Spleen (tissue), 11 donors: ENCODE data around the gene TMEM116. TPM values are rescaled to one million over a fixed set of nuclear protein-coding genes. Genes with fewer than 3 reads are reported as not detected.

Experiments used
- DNase-seq: peaks from one replicate; pipeline ENCODE4 v3.0.0-alpha.2; 2020
- H3K27ac ChIP-seq, 8 donors: fragments of 200-600 bp; sonication (generic) in 7 of 8; 1 replicate in 4 of 8; 2 replicates in 4 of 8; pipeline versions ENCODE4 v1.5.0 to v1.8.0; 2016 to 2021; ENCODE audit warnings: inconsistent platforms in 4 of 8, mild to moderate bottlenecking in 4 of 8, moderate library complexity in 1 of 8
- H3K27me3 ChIP-seq, 7 donors: fragments of 200-600 bp; sonication (generic) in 6 of 7; replicated peaks in 1 of 7; 1 replicate in 4 of 7; 2 replicates in 3 of 7; pipeline versions ENCODE4 v1.5.0 to v1.8.0; 2016 to 2021; ENCODE audit warnings: inconsistent platforms in 3 of 7, mild to moderate bottlenecking in 1 of 7
- H3K36me3 ChIP-seq, 6 donors: fragments of 200-600 bp; sonication (generic) in 5 of 6; 1 replicate in 4 of 6; 2 replicates in 2 of 6; pipeline versions ENCODE4 v1.5.0 to v1.8.0; 2016 to 2021; ENCODE audit warnings: inconsistent platforms in 2 of 6
- H3K4me1 ChIP-seq, 6 donors: fragments of 200-600 bp; sonication (generic) in 5 of 6; 1 replicate in 3 of 6; 2 replicates in 3 of 6; pipeline versions ENCODE4 v1.5.0 to v1.8.0; 2016 to 2021; ENCODE audit warnings: inconsistent platforms in 3 of 6
- H3K4me3 ChIP-seq, 8 donors: fragments of 200-600 bp; sonication (generic) in 7 of 8; 1 replicate in 4 of 8; 2 replicates in 4 of 8; pipeline versions ENCODE4 v1.5.0 to v1.8.0; 2016 to 2021; ENCODE audit warnings: inconsistent platforms in 4 of 8, mild to moderate bottlenecking in 4 of 8, moderate library complexity in 2 of 8
- H3K9me3 ChIP-seq, 8 donors: fragments of 200-600 bp; sonication (generic) in 7 of 8; 1 replicate in 4 of 8; 2 replicates in 4 of 8; pipeline versions ENCODE4 v1.5.0 to v1.8.0; 2016 to 2021; ENCODE audit warnings: inconsistent platforms in 4 of 8
- POLR2A ChIP-seq, 3 donors: fragments of 450-650 bp; IDR thresholded peaks; one replicate each; pipeline ENCODE4 v1.5.1; 2017; ENCODE audit warnings: antibody characterized with exemption in 3 of 3, mild to moderate bottlenecking in 1 of 3
- POLR2AphosphoS5 ChIP-seq, 3 donors: sonication (generic); formaldehyde crosslinking; IDR thresholded peaks; one replicate each; pipeline ENCODE4 v1.5.1; 2017; ENCODE audit warnings: antibody characterized with exemption in 3 of 3
- WGBS, 5 donors: extraction: QIAGEN DNeasy Blood & Tissue Kit in 3 of 5; methylation state at CpG; one replicate each; pipeline versions ENCODE4 v1.1.5 to v1.1.7; 2013 to 2018; 5-methylcytosine and 5-hydroxymethylcytosine counted together
- intact Hi-C: fragments of 100-400 bp; cut with DNase I; formaldehyde crosslinking; loops from one replicate; pipeline ENCODE4 v1.15.0; 2023; ENCODE audit warnings: low total_unique reads
- polyA plus RNA-seq, 3 donors: library from polyadenylated mRNA; stranded (reverse); fragments of 200-250 nt; gene quantifications; one replicate each; pipeline ENCODE4 v1.2.1, GENCODE V29; 2013
- total RNA-seq, 7 donors: library from RNA; depleted of rRNA in 3 of 7; stranded (reverse); fragments of >200 nt in 3 of 7; fragmentation: NEBNext Ultra II Directional in 4 of 7; extraction: Animal tissue kit (Norgen Biotek cat#: 25700) in 4 of 7; gene quantifications; one replicate each; pipeline versions ENCODE4 v1.1.0 to v1.2.1, GENCODE V29; 2016 to 2021
- TF ChIP-seq, protein P1 (sequence below), 11 experiments: fragments of 200-600 bp in 7 of 11; fragments of 450-650 bp in 4 of 11; sonication (generic) in 4 of 11; IDR thresholded peaks in 8 of 11; conservative IDR thresholded peaks in 3 of 11; 1 replicate in 7 of 11; 2 replicates in 4 of 11; pipeline versions ENCODE4 v1.4.0 to v1.8.0; 2016 to 2021; ENCODE audit warnings: antibody characterized with exemption in 11 of 11, inconsistent platforms in 4 of 11, mild to moderate bottlenecking in 1 of 11
- donor health status: healthy with polysubstance abuse.
- donor health status: DM: no; HTN: no; CAD: no; lungs with moderate emphysema.
- donor health status: DM: no; HTN: no; CAD: no.
- donor health status: Bipolar disorder and iron deficiency.
- donor health status: healthy.
- donor health status: DM: no; HTN: no; CAD: no.
- donor health status: DM: yes; HTN: yes; CAD: no.

Gene TMEM116
- total and polyA plus RNA-seq, 10 donors, result 5.4 to 15.2 (median 10.6) TPM

DNA sequence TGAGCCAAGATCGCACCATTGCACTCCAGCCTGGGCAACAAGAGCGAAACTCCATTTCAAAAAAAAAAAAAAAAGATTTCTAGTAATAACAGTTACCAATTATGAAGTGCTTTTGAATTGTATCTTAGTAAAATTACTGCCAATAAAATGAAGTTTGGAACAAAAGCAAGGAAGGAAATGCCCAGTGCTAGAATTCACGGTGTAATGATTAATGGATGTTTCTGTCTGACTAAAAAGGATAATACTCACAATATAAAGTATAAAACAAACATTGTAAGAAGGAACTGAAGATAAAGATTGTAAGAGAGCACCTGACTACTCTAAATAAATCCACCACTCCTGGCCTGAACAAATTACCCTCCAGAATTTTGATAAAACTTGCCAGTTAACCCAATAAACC is 4.0 kb downstream of the TMEM116 start:
- TF ChIP-seq, protein P1, sequence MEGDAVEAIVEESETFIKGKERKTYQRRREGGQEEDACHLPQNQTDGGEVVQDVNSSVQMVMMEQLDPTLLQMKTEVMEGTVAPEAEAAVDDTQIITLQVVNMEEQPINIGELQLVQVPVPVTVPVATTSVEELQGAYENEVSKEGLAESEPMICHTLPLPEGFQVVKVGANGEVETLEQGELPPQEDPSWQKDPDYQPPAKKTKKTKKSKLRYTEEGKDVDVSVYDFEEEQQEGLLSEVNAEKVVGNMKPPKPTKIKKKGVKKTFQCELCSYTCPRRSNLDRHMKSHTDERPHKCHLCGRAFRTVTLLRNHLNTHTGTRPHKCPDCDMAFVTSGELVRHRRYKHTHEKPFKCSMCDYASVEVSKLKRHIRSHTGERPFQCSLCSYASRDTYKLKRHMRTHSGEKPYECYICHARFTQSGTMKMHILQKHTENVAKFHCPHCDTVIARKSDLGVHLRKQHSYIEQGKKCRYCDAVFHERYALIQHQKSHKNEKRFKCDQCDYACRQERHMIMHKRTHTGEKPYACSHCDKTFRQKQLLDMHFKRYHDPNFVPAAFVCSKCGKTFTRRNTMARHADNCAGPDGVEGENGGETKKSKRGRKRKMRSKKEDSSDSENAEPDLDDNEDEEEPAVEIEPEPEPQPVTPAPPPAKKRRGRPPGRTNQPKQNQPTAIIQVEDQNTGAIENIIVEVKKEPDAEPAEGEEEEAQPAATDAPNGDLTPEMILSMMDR (IDR thresholded peaks at IDR 0.05 in 8 of 11, conservative IDR thresholded peaks at IDR 0.05 in 3 of 11), result no peak

DNA sequence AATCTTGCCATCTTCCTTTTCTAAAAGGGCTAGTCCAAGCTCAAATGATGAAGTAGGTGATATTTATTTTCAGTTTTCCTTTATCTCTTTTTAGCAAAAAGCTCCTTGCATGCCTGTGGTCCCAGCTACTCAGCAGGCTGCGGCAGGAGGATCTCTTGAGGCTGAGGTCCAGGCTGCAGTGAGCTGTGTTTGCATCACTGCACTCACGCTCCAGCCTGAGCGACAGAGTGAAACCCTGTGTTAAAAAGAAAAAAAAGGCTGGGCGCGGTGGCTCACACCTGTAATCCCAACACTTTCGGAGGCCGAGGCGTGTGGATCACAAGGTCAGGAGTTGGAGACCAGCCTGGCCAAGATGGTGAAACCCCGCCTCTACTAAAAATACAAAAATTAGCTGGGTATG is 5.0 kb downstream of the TMEM116 start:
- no peak overlapping the region for H3K27ac ChIP-seq
- 81 to 86% (median 85%) methylated on average over 9 of the region's 9 CpGs for WGBS, 5 donors

More for the DNA sequence above, 4.0 kb downstream of the TMEM116 start:
- H3K9me3 ChIP-seq, result no peaks in the 10 kb centered on the region
- no peak for DNase-seq
- 68 to 81% (median 69%) methylated on average over 3 of the region's 3 CpGs for WGBS, 5 donors
- no peak overlapping the region for H3K4me3 ChIP-seq
- H3K36me3 ChIP-seq, result peaks cover 0 to 9% (median 0%) of the 10 kb centered on the region in 6 donors
- H3K27ac ChIP-seq, result no peak overlapping the region
- H3K4me1 ChIP-seq, result peaks cover 9 to 57% (median 20%) of the 10 kb centered on the region in 6 donors
- intact Hi-C loops, result no loop called here
- H3K27me3 ChIP-seq, result no peaks in the 10 kb centered on the region

DNA sequence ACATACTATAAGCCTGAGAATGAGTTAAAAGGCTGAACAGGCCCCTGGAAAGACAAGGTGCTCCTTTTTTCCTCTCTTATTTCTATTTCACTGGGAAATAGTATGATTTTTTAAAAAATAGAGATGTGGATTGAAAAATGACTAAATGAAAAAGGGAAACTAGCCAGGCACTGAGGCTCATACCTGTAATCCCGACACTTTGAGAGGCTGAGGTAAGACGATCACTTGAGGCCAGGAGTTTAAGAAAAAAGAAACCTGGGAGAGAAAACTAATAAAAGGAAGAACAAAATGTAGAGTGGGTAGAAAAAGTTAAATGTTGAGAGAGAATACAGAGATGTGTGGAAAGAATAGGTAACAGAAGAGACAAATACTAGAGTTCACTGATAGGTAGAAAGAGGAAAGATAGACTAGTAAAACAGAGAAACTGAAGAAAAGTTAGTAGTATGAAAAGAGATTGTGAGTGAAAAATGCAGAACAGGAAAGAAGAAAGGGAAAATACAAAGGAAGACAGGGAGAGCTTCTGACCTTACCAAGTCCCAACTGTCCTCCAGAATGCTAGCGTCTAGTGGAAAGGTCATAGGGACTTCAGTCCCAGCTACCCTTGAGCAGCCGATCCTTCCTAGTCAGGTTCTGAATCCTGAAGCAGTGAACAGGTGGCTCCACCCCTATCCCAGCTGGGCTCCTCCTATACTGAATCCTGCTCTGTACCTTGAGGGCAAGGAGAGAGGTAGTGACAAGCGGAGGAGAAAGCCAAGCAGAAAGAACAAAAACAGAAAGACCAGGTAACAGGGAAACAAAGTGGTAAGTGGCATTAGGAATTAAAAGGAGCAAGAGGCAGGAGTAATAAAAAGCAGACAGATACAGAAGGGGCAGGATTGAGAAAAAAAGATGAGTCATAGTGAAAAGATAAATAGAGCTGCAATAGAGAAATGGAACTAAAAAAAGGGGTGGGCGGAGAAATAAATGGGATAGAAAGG is 7.3 kb downstream of the TMEM116 start:
- 83 to 95% (median 91%) methylated on average over 6 of the region's 6 CpGs for WGBS, 5 donors
- Histone ChIP-seq H3K4me1 (peaks cover 6 to 61% (median 24%) of the 10 kb centered on the region in 6 donors), H3K4me3 (no peak overlapping the region), H3K36me3 (peaks cover 0 to 8% (median 0%) of the 10 kb centered on the region in 6 donors), H3K27me3 (no peaks in the 10 kb centered on the region), H3K9me3 (no peaks in the 10 kb centered on the region), H3K27ac (no peak overlapping the region)
- intact Hi-C loops, result no loop called here
- TF ChIP-seq, protein P1 (IDR thresholded peaks at IDR 0.05 in 8 of 11, conservative IDR thresholded peaks at IDR 0.05 in 3 of 11), result no peak
- DNase-seq, result no peak

More for the DNA sequence above, 5.0 kb downstream of the TMEM116 start:
- Histone ChIP-seq H3K27me3 (no peaks in the 10 kb centered on the region), H3K4me1 (peaks cover 9 to 61% (median 20%) of the 10 kb centered on the region in 6 donors), H3K9me3 (no peaks in the 10 kb centered on the region), H3K36me3 (peaks cover 0 to 9% (median 0%) of the 10 kb centered on the region in 6 donors), H3K4me3 (no peak overlapping the region)
- no peak for DNase-seq
- intact Hi-C loops, result no loop called here
- TF ChIP-seq POLR2A (IDR thresholded peaks at IDR 0.05) (no peak), POLR2AphosphoS5 (IDR thresholded peaks at IDR 0.05) (no peak)
- TF ChIP-seq, protein P1 (IDR thresholded peaks at IDR 0.05 in 8 of 11, conservative IDR thresholded peaks at IDR 0.05 in 3 of 11), result no peak

DNA sequence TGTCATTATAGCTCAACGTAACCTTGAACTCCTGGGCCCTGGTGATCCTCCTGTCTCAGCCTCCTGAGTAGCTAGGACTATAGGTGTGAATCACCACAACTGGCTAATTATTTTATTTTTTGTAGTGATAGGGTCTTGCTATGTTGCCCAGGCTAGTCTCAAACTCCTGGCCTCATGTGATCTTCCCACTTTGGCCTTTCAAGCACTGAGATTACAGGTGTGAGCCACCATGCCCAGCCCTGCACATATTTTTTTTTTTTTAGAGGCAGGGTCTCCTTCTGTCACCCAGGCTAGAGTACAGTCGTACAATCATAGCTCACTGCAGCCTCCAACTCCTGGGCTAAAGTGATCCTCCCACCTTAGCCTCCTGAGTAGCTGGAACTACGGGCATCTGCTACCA is 8.9 kb downstream of the TMEM116 start:
- no peak for DNase-seq
- H3K9me3 ChIP-seq, result no peaks in the 10 kb centered on the region
- H3K4me3 ChIP-seq, result no peak overlapping the region
- intact Hi-C loops, result no loop called here
- H3K27ac ChIP-seq, result no peak overlapping the region
- H3K36me3 ChIP-seq, result no peaks in the 10 kb centered on the region
- WGBS, 5 donors, result 95 to 99% (median 97%) methylated on average over 3 of the region's 3 CpGs
- no peaks in the 10 kb centered on the region for H3K27me3 ChIP-seq
- no peak for TF ChIP-seq POLR2A (IDR thresholded peaks at IDR 0.05)
- no peak for TF ChIP-seq POLR2AphosphoS5 (IDR thresholded peaks at IDR 0.05)
- TF ChIP-seq, protein P1 (IDR thresholded peaks at IDR 0.05 in 8 of 11, conservative IDR thresholded peaks at IDR 0.05 in 3 of 11), result no peak
- H3K4me1 ChIP-seq, result peaks cover 6 to 62% (median 24%) of the 10 kb centered on the region in 6 donors
